BJ (cell line): ENCODE measurements around the gene PDIK1L. TPM values are rescaled to one million over a fixed set of nuclear protein-coding genes. Genes with fewer than 3 reads are reported as not detected.

Experiments used
- CTCF ChIA-PET: fragments of 350-600 bp; formaldehyde crosslinking; extraction: SDS; loops from one replicate; lab custom pipeline; 2021; ENCODE audit warnings: antibody characterized with exemption, inconsistent platforms; lab: Yijun Ruan, JAX
- POLR2A ChIA-PET: fragments of 300-600 bp; sonication (Branson Sonifier 250); formaldehyde crosslinking; extraction: SDS; loops from one replicate; lab custom pipeline; 2021; ENCODE audit warnings: antibody characterized with exemption; lab: Charles Lee
- DNase-seq: peaks from one replicate; pipeline ENCODE4 v3.0.0-alpha.2; 2011; ENCODE audit warnings: low read depth
- H3K27me3 ChIP-seq: 2 replicates; pipeline ENCODE4 v1.6.0; 2011; ENCODE audit warnings: low read length; ENCODE audit not compliant: control insufficient read depth, insufficient read depth
- H3K36me3 ChIP-seq: 2 replicates; pipeline ENCODE4 v1.5.1; 2011; ENCODE audit warnings: low read length; ENCODE audit not compliant: control insufficient read depth, insufficient read depth
- H3K4me3 ChIP-seq: 2 replicates; pipeline ENCODE4 v1.5.1; 2011; ENCODE audit warnings: low read depth, mild to moderate bottlenecking, control low read depth, low read length
- polyA plus RNA-seq: library from polyadenylated mRNA; depleted of rRNA; stranded (reverse); fragments of >200 nt; gene quantifications from 2 replicates; pipeline ENCODE4 v1.2.3, GENCODE V29; 2011
- TF ChIP-seq, protein P1 (sequence below): IDR thresholded peaks from 2 replicates; pipeline ENCODE4 v1.5.1; 2011; ENCODE audit warnings: low read depth, mild to moderate bottlenecking, control low read depth, inconsistent platforms, low read length, moderate library complexity; ENCODE audit not compliant: insufficient read depth

The PDIK1L gene
- polyA plus RNA-seq, 1 experiment, result 1.4 TPM

DNA sequence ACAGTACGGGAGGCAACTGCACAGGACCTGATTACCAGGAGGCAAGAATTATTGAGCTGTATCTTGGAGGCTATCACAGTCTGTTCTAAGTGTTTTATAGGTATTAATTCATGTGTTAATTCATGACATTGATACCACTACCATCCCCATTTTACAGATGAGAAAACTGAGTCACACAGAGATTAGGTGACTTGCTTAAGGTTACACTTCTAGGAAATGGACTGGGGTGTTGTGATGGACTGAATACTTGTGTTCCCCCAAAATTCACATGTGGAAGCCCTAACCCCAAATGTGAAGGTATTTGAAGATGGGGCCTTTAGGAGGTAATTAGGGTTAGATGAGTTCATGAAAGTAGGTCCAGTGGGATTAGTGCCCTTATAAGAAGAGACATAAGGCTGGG, 34.1 kb upstream of the PDIK1L start:
- POLR2A ChIA-PET, result no interaction called here

DNA sequence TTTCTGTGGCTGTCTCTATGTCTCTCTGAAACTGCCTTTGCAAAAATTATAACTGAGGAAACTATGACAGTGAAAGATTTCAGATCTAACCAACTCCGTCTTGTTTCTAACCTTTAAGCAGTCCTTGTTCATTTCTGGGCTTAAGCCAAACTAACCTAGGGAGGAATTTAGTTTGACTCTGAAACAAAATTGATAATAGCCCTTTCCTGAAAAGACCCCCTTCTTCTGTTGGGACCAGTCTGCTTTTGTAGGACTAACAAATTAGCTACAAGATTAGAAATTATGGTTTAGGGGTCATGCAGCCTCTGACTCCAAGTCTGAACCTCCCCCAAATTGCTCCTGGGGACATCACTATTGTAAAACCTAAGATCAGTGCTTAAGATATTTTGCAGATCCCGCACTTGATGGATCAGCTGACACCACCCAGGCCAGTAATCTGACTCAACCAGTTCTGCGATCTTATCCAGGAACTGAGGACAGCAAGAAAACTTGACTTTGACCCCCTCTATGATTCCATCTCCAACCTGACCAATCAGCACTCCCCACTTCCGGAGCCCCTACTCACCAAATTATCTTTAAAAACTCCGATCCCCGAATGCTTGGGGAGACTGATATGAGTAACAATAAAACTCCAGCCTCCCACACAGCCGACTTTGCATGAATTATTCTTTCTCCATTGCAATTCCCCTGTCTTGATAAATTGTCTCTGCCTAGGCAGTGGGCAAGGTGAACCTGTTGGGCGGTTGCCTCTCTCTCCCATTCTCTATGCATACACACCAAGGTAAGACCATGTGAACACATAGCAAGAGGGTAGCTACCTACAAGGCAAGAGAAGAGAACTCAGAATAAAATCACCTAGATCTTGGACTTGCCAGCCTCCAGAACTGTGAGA, 33.1 kb upstream of the PDIK1L start:
- Histone ChIP-seq H3K36me3 (no peaks in the 10 kb centered on the region), H3K27me3 (peaks cover 5% of the 10 kb centered on the region; the same call in 1 of the 2 replicates), H3K4me3 (no peak overlapping the region)
- TF ChIP-seq, protein P1, sequence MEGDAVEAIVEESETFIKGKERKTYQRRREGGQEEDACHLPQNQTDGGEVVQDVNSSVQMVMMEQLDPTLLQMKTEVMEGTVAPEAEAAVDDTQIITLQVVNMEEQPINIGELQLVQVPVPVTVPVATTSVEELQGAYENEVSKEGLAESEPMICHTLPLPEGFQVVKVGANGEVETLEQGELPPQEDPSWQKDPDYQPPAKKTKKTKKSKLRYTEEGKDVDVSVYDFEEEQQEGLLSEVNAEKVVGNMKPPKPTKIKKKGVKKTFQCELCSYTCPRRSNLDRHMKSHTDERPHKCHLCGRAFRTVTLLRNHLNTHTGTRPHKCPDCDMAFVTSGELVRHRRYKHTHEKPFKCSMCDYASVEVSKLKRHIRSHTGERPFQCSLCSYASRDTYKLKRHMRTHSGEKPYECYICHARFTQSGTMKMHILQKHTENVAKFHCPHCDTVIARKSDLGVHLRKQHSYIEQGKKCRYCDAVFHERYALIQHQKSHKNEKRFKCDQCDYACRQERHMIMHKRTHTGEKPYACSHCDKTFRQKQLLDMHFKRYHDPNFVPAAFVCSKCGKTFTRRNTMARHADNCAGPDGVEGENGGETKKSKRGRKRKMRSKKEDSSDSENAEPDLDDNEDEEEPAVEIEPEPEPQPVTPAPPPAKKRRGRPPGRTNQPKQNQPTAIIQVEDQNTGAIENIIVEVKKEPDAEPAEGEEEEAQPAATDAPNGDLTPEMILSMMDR, result no peak
- ChIA-PET POLR2A (no interaction called here), CTCF (interaction anchor here (1.3 kb wide), 1 partner anchor 12 kb away, joined by 3 read pairs; no protein-coding TSS in a partner anchor)
- DNase-seq, result no peak

More for the DNA sequence above, 34.1 kb upstream of the PDIK1L start:
- no peak for DNase-seq
- Histone ChIP-seq H3K36me3 (no peaks in the 10 kb centered on the region), H3K4me3 (no peak overlapping the region), H3K27me3 (peaks cover 10% of the 10 kb centered on the region)
- CTCF ChIA-PET, result interaction anchor here (0.6 to 1.8 kb wide), 2 partner anchors 13 to 71 kb away, joined by 3 to 4 read pairs; no protein-coding TSS in a partner anchor
- TF ChIP-seq, protein P1, result no peak

DNA sequence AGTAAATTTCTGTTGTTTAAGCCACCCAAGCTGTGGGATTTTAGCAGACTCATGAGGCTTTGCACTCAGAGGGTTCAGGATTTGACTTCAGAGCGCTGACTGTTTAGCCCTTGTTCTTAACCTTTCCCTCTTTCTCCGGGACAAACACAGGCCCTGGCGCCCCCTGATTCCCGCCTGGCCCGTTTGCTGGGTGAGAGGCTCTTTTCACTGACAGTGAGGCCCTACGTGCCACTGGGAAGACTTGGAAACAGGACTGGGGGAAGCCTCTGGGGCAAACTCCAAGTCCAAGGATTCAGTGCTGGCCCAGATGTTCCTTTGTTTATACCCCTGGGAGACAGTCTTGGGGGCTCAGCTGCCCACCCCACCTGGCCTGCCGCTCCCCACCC, 32.5 kb upstream of the PDIK1L start:
- no peak for DNase-seq
- peaks cover 9% of the 10 kb centered on the region for H3K27me3 ChIP-seq
- CTCF ChIA-PET, result interaction anchor here (1.3 to 2.0 kb wide), 3 partner anchors 11 to 66 kb away, joined by 3 to 7 read pairs (median 4); no protein-coding TSS in a partner anchor
- no peaks in the 10 kb centered on the region for H3K36me3 ChIP-seq
- H3K4me3 ChIP-seq, result no peak overlapping the region
- TF ChIP-seq, protein P1, result no peak
- POLR2A ChIA-PET, result no interaction called here

DNA sequence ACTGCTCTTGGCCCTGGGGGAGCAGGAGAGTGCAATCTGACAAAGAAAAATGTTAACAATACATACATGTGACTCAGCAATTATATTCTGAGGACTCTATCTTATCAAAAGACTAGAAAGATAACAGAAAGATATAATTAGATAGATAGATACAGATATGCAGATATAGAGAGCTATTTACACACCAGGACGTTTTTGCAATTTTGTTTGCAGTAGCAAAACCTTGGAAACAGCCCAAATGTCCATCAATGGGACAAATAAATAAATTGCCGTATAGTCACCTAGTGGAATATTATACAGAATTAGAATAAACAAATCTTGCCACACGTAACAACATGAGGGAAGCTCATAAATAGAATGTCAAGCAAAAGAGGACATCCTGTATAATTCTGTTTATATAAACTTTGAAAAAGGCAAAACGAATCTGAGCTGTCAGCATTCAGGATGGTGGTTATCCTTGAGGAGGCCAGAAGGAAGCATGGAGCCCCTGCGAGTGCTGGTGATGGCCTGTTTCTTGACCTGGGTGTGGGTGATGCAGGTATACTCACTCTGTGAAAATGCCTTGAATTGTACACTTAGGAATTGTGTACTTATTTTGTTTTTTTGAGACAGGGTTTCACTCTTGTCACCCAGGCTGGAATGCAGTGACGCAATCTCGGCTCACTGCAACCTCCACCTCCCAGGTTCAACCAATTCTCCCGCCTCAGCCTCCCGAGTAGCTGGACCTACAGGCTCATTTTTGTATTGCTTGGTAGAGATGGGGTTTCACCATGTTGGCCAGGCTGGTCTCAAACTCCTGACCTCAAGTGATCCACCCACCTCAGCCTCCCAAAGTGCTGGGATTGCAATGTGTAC, 31.4 kb upstream of the PDIK1L start:
- ChIA-PET CTCF (interaction anchor here (1.3 to 2.0 kb wide), 3 partner anchors 10 to 65 kb away, joined by 3 to 7 read pairs (median 4); no protein-coding TSS in a partner anchor), POLR2A (no interaction called here)
- TF ChIP-seq, protein P1, result no peak
- Histone ChIP-seq H3K27me3 (peaks cover 13% of the 10 kb centered on the region), H3K36me3 (no peaks in the 10 kb centered on the region), H3K4me3 (no peak overlapping the region)
- DNase-seq, result no peak
